PC-9 (cell line): Measurements from ENCODE around the gene ZNF417.
"Not testable (repeated sequence)": the region's sequence is repeated elsewhere in the genome, so short reads cannot be mapped to it uniquely, and the experiment has no call there.

Experiments
- EZH2 ChIP-seq: fragments of 200-600 bp; sonication (generic); IDR thresholded peaks from 2 replicates; pipeline ENCODE4 v1.8.0; 2017; ENCODE audit warnings: antibody characterized with exemption, low read depth
- TF ChIP-seq, protein P1 (sequence below): fragments of 200-600 bp; sonication (generic); conservative IDR thresholded peaks from 2 replicates; pipeline ENCODE4 v1.6.1; 2017; ENCODE audit warnings: mixed run types, antibody characterized with exemption, mild to moderate bottlenecking, moderate library complexity

DNA sequence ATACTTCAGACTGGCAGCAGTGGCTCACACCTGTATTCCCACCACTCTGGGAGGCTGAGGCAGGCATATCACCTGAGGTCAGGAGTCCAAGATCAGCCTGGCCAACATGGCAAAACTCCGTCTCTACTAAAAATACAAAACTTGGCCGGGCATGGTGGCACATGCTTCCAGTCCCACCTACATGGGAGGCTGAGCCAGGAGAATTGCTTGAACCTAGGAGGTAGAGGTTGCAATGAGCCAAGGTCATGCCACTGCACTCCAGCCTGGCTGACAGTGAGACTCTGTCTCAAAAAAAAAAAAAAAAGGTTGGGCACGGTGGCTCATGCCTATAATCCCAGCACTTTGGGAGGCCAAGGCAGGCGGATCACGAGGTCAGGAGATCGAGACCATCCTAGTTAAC is 46.7 kb downstream of the ZNF417 start:
- TF ChIP-seq, protein P1, sequence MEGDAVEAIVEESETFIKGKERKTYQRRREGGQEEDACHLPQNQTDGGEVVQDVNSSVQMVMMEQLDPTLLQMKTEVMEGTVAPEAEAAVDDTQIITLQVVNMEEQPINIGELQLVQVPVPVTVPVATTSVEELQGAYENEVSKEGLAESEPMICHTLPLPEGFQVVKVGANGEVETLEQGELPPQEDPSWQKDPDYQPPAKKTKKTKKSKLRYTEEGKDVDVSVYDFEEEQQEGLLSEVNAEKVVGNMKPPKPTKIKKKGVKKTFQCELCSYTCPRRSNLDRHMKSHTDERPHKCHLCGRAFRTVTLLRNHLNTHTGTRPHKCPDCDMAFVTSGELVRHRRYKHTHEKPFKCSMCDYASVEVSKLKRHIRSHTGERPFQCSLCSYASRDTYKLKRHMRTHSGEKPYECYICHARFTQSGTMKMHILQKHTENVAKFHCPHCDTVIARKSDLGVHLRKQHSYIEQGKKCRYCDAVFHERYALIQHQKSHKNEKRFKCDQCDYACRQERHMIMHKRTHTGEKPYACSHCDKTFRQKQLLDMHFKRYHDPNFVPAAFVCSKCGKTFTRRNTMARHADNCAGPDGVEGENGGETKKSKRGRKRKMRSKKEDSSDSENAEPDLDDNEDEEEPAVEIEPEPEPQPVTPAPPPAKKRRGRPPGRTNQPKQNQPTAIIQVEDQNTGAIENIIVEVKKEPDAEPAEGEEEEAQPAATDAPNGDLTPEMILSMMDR: not testable (repeated sequence)
- not testable (repeated sequence) for TF ChIP-seq EZH2
